Astrocyte of the spinal cord (primary cell): ENCODE measurements around the gene NLRP2B.

Source experiments
- DNase-seq: peaks from one replicate; pipeline ENCODE4 v3.0.0; 2011; ENCODE audit warnings: low read depth, low spot score
- H3K4me3 ChIP-seq: 2 replicates; pipeline ENCODE4 v1.5.1; 2011; ENCODE audit warnings: low read depth, mild to moderate bottlenecking, low read length, moderate library complexity
- CTCF ChIP-seq: IDR thresholded peaks from 2 replicates; pipeline ENCODE4 v1.5.1; 2012; ENCODE audit warnings: low read depth, mild to moderate bottlenecking, low read length, inconsistent platforms
- in situ Hi-C: cut with HindIII; loops from 2 replicates; pipeline ENCODE4 v1.10.0; 2017; ENCODE audit warnings: low sequenced_read_pairs

NLRP2B gene

GRCh38 chrX:57669961-57670360 lies 10.1 kb downstream of the NLRP2B start:
- in situ Hi-C loops: no loop called here
- no peak for DNase-seq
- no peak for TF ChIP-seq CTCF
- no peak overlapping the region for H3K4me3 ChIP-seq

GRCh38 chrX:57667010-57667409 lies 13.1 kb downstream of the NLRP2B start:
- no peak overlapping the region for H3K4me3 ChIP-seq
- no peak for DNase-seq
- in situ Hi-C loops: no loop called here
- TF ChIP-seq CTCF: no peak

GRCh38 chrX:57655065-57655464 lies 25.0 kb downstream of the NLRP2B start:
- no peak for DNase-seq
- in situ Hi-C loops: no loop called here
- TF ChIP-seq CTCF: no peak
- H3K4me3 ChIP-seq: no peak overlapping the region

GRCh38 chrX:57652705-57653104 lies 27.4 kb downstream of the NLRP2B start:
- TF ChIP-seq CTCF: no peak
- H3K4me3 ChIP-seq: no peak overlapping the region
- DNase-seq: no peak
- in situ Hi-C loops: no loop called here

- in situ Hi-C loops: no loop called here
- DNase-seq: no peak
- TF ChIP-seq CTCF: no peak
- no peak overlapping the region for H3K4me3 ChIP-seq
These were observed 28.7 kb downstream of the NLRP2B start for GRCh38 chrX:57651169-57651919.

- no peak for DNase-seq
- TF ChIP-seq CTCF: no peak
- H3K4me3 ChIP-seq: no peak overlapping the region
- in situ Hi-C loops: no loop called here
These were observed 33.0 kb downstream of the NLRP2B start for GRCh38 chrX:57647020-57647419.

- in situ Hi-C loops: no loop called here
- no peak overlapping the region for H3K4me3 ChIP-seq
- peak; percentile 0 for DNase-seq
- TF ChIP-seq CTCF: no peak
These were observed 36.4 kb downstream of the NLRP2B start for GRCh38 chrX:57643698-57644097.
